Tibial artery (tissue), 4 donors: ENCODE results near the gene ACVRL1.
A peak's percentile ranks its signal among the peaks of the same experiment; 100 is the strongest.

ENCODE experiments used
- DNase-seq, 2 donors: peaks; one replicate each; pipeline ENCODE4 v3.0.0-alpha.2; 2019
- H3K27ac ChIP-seq, 2 donors: fragments of 200-600 bp; sonication (generic) in 1 of 2; 1 replicate in 1 of 2; 2 replicates in 1 of 2; pipeline ENCODE4 v1.5.1; 2018 to 2019; ENCODE audit warnings: mild to moderate bottlenecking in 1 of 2
- H3K27me3 ChIP-seq, 2 donors: fragments of 200-600 bp; sonication (generic) in 1 of 2; one replicate each; pipeline versions ENCODE4 v1.5.1 to v1.6.0; 2016 to 2019
- H3K36me3 ChIP-seq, 3 donors: fragments of 200-600 bp; sonication (generic) in 2 of 3; one replicate each; pipeline ENCODE4 v1.5.1; 2016 to 2019; ENCODE audit warnings: mild to moderate bottlenecking in 2 of 3
- H3K4me1 ChIP-seq, 4 donors: fragments of 200-600 bp; sonication (generic) in 2 of 4; 1 replicate in 3 of 4; 2 replicates in 1 of 4; pipeline ENCODE4 v1.5.1; 2016 to 2019
- H3K4me3 ChIP-seq, 2 donors: fragments of 200-600 bp; sonication (generic) in 1 of 2; 1 replicate in 1 of 2; 2 replicates in 1 of 2; pipeline ENCODE4 v1.5.1; 2018 to 2019; ENCODE audit warnings: mild to moderate bottlenecking in 2 of 2
- H3K9me3 ChIP-seq, 3 donors: fragments of 200-600 bp; sonication (generic) in 1 of 3; one replicate each; pipeline ENCODE4 v1.5.1; 2016 to 2019
- CTCF ChIP-seq, 2 experiments: fragments of 200-600 bp in 1 of 2; fragments of 450-650 bp in 1 of 2; IDR thresholded peaks; one replicate each; pipeline ENCODE4 v1.5.1; 2017 to 2019; ENCODE audit warnings: antibody characterized with exemption in 2 of 2, mild to moderate bottlenecking in 1 of 2, moderate library complexity in 1 of 2
- intact Hi-C: fragments of 100-400 bp; cut with DNase I; formaldehyde crosslinking; loops from one replicate; pipeline ENCODE4 v1.15.0; 2023; ENCODE audit warnings: low total_unique reads

Gene ACVRL1

GRCh38 chr12:51896236-51896635 is 11.1 kb upstream of the ACVRL1 start:
- Histone ChIP-seq H3K27ac (no peak overlapping the region), H3K4me1 (no peaks in the 10 kb centered on the region), H3K36me3 (no peaks in the 10 kb centered on the region), H3K4me3 (no peak overlapping the region), H3K9me3 (no peaks in the 10 kb centered on the region), H3K27me3 (peaks cover 0 to 25% of the 10 kb centered on the region in 2 donors)
- no peak for TF ChIP-seq CTCF (IDR thresholded peaks at IDR 0.05)
- peak in 1 of 2 donors; percentile 17 for DNase-seq
- intact Hi-C loops: no loop called here

GRCh38 chr12:51897181-51897580 is 10.1 kb upstream of the ACVRL1 start:
- intact Hi-C loops: no loop called here
- peak; percentile 39 to 64 for DNase-seq
- Histone ChIP-seq H3K27me3 (peaks cover 0 to 25% of the 10 kb centered on the region in 2 donors), H3K36me3 (no peaks in the 10 kb centered on the region), H3K27ac (no peak overlapping the region), H3K4me1 (no peaks in the 10 kb centered on the region), H3K9me3 (no peaks in the 10 kb centered on the region), H3K4me3 (no peak overlapping the region)
- no peak for TF ChIP-seq CTCF (IDR thresholded peaks at IDR 0.05)

GRCh38 chr12:51898506-51898905 is 8.8 kb upstream of the ACVRL1 start:
- intact Hi-C loops: no loop called here
- no peak for DNase-seq
- H3K4me1 ChIP-seq: no peaks in the 10 kb centered on the region
- H3K27ac ChIP-seq: no peak overlapping the region
- TF ChIP-seq CTCF (IDR thresholded peaks at IDR 0.05): no peak
- H3K9me3 ChIP-seq: no peaks in the 10 kb centered on the region
- peaks cover 0 to 25% of the 10 kb centered on the region in 2 donors for H3K27me3 ChIP-seq
- no peaks in the 10 kb centered on the region for H3K36me3 ChIP-seq
- H3K4me3 ChIP-seq: no peak overlapping the region

- H3K9me3 ChIP-seq: no peaks in the 10 kb centered on the region
- H3K36me3 ChIP-seq: no peaks in the 10 kb centered on the region
- H3K27me3 ChIP-seq: peaks cover 0 to 25% of the 10 kb centered on the region in 2 donors
- no peak overlapping the region for H3K27ac ChIP-seq
- peak in 1 of 2 donors; percentile 15 for DNase-seq
- no peak overlapping the region for H3K4me3 ChIP-seq
- intact Hi-C loops: no loop called here
- H3K4me1 ChIP-seq: no peaks in the 10 kb centered on the region
- TF ChIP-seq CTCF (IDR thresholded peaks at IDR 0.05): no peak
These were observed 8.4 kb upstream of the ACVRL1 start for GRCh38 chr12:51898937-51899336.

GRCh38 chr12:51900323-51900889 is 6.9 kb upstream of the ACVRL1 start:
- Histone ChIP-seq H3K4me1 (peaks cover 0 to 5% (median under 1%) of the 10 kb centered on the region in 4 donors), H3K27ac (no peak overlapping the region), H3K36me3 (no peaks in the 10 kb centered on the region), H3K9me3 (no peaks in the 10 kb centered on the region), H3K4me3 (no peak overlapping the region), H3K27me3 (peaks cover 0 to 19% of the 10 kb centered on the region in 2 donors)
- no peak for TF ChIP-seq CTCF (IDR thresholded peaks at IDR 0.05)
- intact Hi-C loops: no loop called here
- DNase-seq: peak; percentile 15 to 57
